HepG2 (cell line): ENCODE data around the gene ATP6V0A1. TPM values are rescaled to one million over a fixed set of nuclear protein-coding genes. Genes with fewer than 3 reads are reported as not detected.

Source experiments
- ARHGAP35 ChIP-seq: sonication (generic); formaldehyde crosslinking; IDR thresholded peaks from 2 replicates; pipeline ENCODE4 v1.9.0; 2022; ENCODE audit warnings: mild to moderate bottlenecking, inconsistent platforms, moderate library complexity, missing genetic modification reagents, borderline replicate concordance
- CCAR2 ChIP-seq: fragments of 200-400 bp; formaldehyde crosslinking; optimal IDR thresholded peaks from 2 replicates; pipeline ENCODE3; 2018; ENCODE audit warnings: low read depth, mild to moderate bottlenecking, low read length, moderate library complexity
- CTCF ChIP-seq: sonication (generic); formaldehyde crosslinking; IDR thresholded peaks from 2 replicates; pipeline ENCODE4 v1.5.0; 2020; ENCODE audit warnings: mild to moderate bottlenecking, missing genetic modification reagents, moderate library complexity
- ERF ChIP-seq: IDR thresholded peaks from 2 replicates; pipeline ENCODE4 v1.6.1; 2018; ENCODE audit warnings: missing biosample characterization, missing genetic modification reagents
- HNF4G ChIP-seq, 2 experiments: sonication (generic) in 1 of 2; formaldehyde crosslinking in 1 of 2; IDR thresholded peaks; 2 replicates each; pipeline versions ENCODE4 v1.4.0 to v1.6.1; 2011 to 2020; ENCODE audit warnings: borderline replicate concordance in 2 of 2, low read depth in 2 of 2, mild to moderate bottlenecking in 2 of 2, low read length in 1 of 2, missing genetic modification reagents in 1 of 2, moderate library complexity in 1 of 2
- HNRNPUL1 ChIP-seq: fragments of 200-400 bp; formaldehyde crosslinking; IDR thresholded peaks from 2 replicates; pipeline ENCODE4 v1.6.1; 2017; ENCODE audit warnings: low read depth, mild to moderate bottlenecking, low read length, moderate library complexity
- KLF15 ChIP-seq: sonication (generic); formaldehyde crosslinking; IDR thresholded peaks from 2 replicates; pipeline ENCODE4 v1.8.1; 2023; ENCODE audit warnings: borderline replicate concordance, mild to moderate bottlenecking, inconsistent platforms, missing genetic modification reagents, mixed read lengths
- MAFK ChIP-seq, 2 experiments: IDR thresholded peaks in 1 of 2; conservative IDR thresholded peaks in 1 of 2; 2 replicates each; pipeline ENCODE4 v1.6.1; 2011; ENCODE audit warnings: improper control_type of control experiment in 2 of 2, low read length in 2 of 2
- MEF2D ChIP-seq: sonication (generic); formaldehyde crosslinking; IDR thresholded peaks from 2 replicates; pipeline ENCODE4 v1.5.1; 2020; ENCODE audit warnings: mild to moderate bottlenecking, missing genetic modification reagents
- RAD21 ChIP-seq: fragments of 450-650 bp; formaldehyde crosslinking; IDR thresholded peaks from 2 replicates; pipeline ENCODE4 v1.5.0; 2020; ENCODE audit warnings: mild to moderate bottlenecking
- SKI ChIP-seq: fragments of 450-650 bp; IDR thresholded peaks from one replicate; pipeline ENCODE4 v1.6.1; 2018; ENCODE audit warnings: mild to moderate bottlenecking; ENCODE audit not compliant: partially characterized antibody
- SMAD3 ChIP-seq: sonication (generic); formaldehyde crosslinking; IDR thresholded peaks from 2 replicates; pipeline ENCODE4 v1.4.0; 2020; ENCODE audit warnings: missing genetic modification reagents
- SMAD9 ChIP-seq: sonication (generic); formaldehyde crosslinking; IDR thresholded peaks from 2 replicates; pipeline ENCODE4 v1.5.1; 2020; ENCODE audit warnings: mild to moderate bottlenecking, missing genetic modification reagents
- SOX5 ChIP-seq: IDR thresholded peaks from 2 replicates; pipeline ENCODE4 v1.6.1; 2016; ENCODE audit warnings: borderline replicate concordance
- TCF7 ChIP-seq: sonication (generic); IDR thresholded peaks from 2 replicates; pipeline ENCODE4 v1.6.1; 2016; ENCODE audit warnings: antibody characterized with exemption, low read depth
- ZBTB21 ChIP-seq: sonication (generic); formaldehyde crosslinking; IDR thresholded peaks from 2 replicates; pipeline ENCODE4 v1.4.0; 2020; ENCODE audit warnings: missing genetic modification reagents
- ZBTB3 ChIP-seq: sonication (generic); formaldehyde crosslinking; IDR thresholded peaks from 2 replicates; pipeline ENCODE4 v1.4.0; 2020; ENCODE audit warnings: low read depth, mild to moderate bottlenecking, moderate library complexity, missing genetic modification reagents, borderline replicate concordance
- ZNF24 ChIP-seq: fragments of 450-650 bp; IDR thresholded peaks from 2 replicates; pipeline ENCODE4 v1.6.1; 2017; ENCODE audit warnings: antibody characterized with exemption, mild to moderate bottlenecking
- ZNF317 ChIP-seq: sonication (generic); formaldehyde crosslinking; IDR thresholded peaks from 2 replicates; pipeline ENCODE4 v1.5.0; 2020; ENCODE audit warnings: mild to moderate bottlenecking, missing genetic modification reagents
- ZNF431 ChIP-seq: sonication (generic); formaldehyde crosslinking; IDR thresholded peaks from 2 replicates; pipeline ENCODE4 v1.9.0; 2022; ENCODE audit warnings: missing genetic modification reagents, low read depth, mild to moderate bottlenecking, borderline replicate concordance
- ZNF512B ChIP-seq: sonication (generic); formaldehyde crosslinking; IDR thresholded peaks from 2 replicates; pipeline ENCODE4 v1.5.1; 2020; ENCODE audit warnings: missing genetic modification reagents, mild to moderate bottlenecking, borderline replicate concordance
- ZNF614 ChIP-seq: IDR thresholded peaks from 2 replicates; pipeline ENCODE4 v1.6.1; 2018; ENCODE audit warnings: missing biosample characterization, missing genetic modification reagents, inconsistent platforms, borderline replicate concordance
- ZNF792 ChIP-seq: IDR thresholded peaks from 2 replicates; pipeline ENCODE4 v1.6.1; 2016
- polyA plus RNA-seq, 8 experiments: library from polyadenylated mRNA; depleted of rRNA in 3 of 8; stranded (reverse) in 7 of 8; unstranded in 1 of 8; fragments of >200 nt; fragmentation: Illumina TruSeq in 4 of 8; extraction: Trizol in 4 of 8; gene quantifications; 2 replicates each; pipeline versions ENCODE4 v1.2.1 to v1.2.3, GENCODE V29; 2011 to 2016; ENCODE audit warnings: low read depth in 4 of 8, missing spikeins in 1 of 8, mixed read lengths in 1 of 8; ENCODE audit not compliant: insufficient read depth in 1 of 8
- total RNA-seq, 5 experiments: library from RNA; depleted of rRNA; stranded (reverse); fragments of >200 nt; fragmentation: Illumina TruSeq; extraction: Trizol; gene quantifications; 2 replicates each; pipeline ENCODE4 v1.2.3, GENCODE V29; 2016; ENCODE audit warnings: low read depth in 1 of 5
- TF ChIP-seq, protein P1 (sequence below): IDR thresholded peaks from 2 replicates; pipeline ENCODE4 v1.6.1; 2016; ENCODE audit warnings: control low read depth

Gene ATP6V0A1
- total and polyA plus RNA-seq, 2 of the 13 experiments (the other 11 are each of a cell fraction or from before 2014, with no cell fraction given): 27.9 to 54.1 TPM

DNA sequence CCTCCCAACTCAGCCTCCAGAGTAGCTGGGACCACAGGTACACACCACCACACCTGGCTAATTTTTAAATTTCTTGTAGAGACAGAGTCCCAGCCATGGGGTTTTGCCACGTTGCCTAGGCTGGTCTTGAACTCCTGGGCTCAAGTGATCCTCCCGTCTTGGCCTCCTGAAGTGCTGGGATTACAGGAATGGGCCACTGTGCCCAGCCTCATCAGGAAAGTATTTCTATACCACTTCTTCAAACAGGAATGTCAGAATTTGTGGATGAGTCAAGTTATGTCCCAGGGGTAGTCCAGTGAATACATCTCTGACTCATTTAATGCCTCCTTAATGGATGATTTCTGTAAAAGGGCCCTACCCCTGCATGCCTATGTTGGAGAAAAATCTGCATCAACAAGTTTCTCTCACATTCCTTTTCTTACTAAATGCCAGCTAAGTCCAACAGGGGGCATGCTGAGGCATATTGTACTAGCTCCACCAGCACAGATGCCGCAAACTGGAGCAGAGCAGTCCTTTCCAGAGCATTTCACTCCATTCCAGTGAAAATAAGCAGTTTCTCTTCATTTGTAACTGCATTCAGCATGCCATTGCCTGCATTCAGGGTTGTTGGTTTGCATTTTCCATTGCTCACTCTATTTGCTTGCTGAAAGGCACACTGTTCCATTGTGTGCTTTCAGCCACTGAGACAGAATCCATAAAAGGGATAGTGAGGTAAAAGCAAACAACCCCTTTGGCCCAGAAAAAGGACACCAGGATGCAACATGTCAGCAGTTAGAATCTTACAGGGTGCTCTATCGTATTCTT lies 30.3 kb upstream of the ATP6V0A1 start (continued):
- TF ChIP-seq ZBTB21 (CRISPR knock-in tag) (peak; percentile 55), SOX5 (peak; percentile 53; the same call in 1 of the 2 replicates), CTCF (CRISPR knock-in tag) (peak; percentile 90), MAFK (conservative IDR thresholded peaks at IDR 0.05 in 1 of 2, IDR thresholded peaks at IDR 0.05 in 1 of 2; ENCODE audit: low read length in 2 of 2) (peak; percentile 43; a peak in 3 of 4 replicates), ZNF24 (peak; percentile 58; the same call in 1 of the 2 replicates), SMAD9 (CRISPR knock-in tag) (0 out of 2 replicates have a peak, but pooled peaks have one; percentile 20), ZNF792 (CRISPR knock-in tag) (peak; percentile 33; the same call in 1 of the 2 replicates), SKI (peak; percentile 49), HNRNPUL1 (no peak), ARHGAP35 (CRISPR knock-in tag) (no peak), TCF7 (no peak), HNF4G (IDR thresholded peaks at IDR 0.05; ENCODE audit: borderline replicate concordance, low read depth, low read length) (no peak), HNF4G (CRISPR knock-in tag; IDR thresholded peaks at IDR 0.05; ENCODE audit: borderline replicate concordance, low read depth) (no peak), RAD21 (peak; percentile 78), CCAR2 (no peak), ZNF614 (CRISPR knock-in tag) (peak; percentile 21; the same call in 1 of the 2 replicates), SMAD3 (CRISPR knock-in tag) (0 out of 2 replicates have a peak, but pooled peaks have one; percentile 13), ZNF317 (CRISPR knock-in tag) (peak; percentile 79), ERF (peak; percentile 38; the same call in 1 of the 2 replicates), KLF15 (CRISPR knock-in tag) (no peak), ZBTB3 (CRISPR knock-in tag) (no peak), MEF2D (CRISPR knock-in tag) (peak; percentile 47; the same call in 1 of the 2 replicates), ZNF431 (CRISPR knock-in tag) (no peak), ZNF512B (no peak; the same call in 1 of the 2 replicates)
- TF ChIP-seq, protein P1, sequence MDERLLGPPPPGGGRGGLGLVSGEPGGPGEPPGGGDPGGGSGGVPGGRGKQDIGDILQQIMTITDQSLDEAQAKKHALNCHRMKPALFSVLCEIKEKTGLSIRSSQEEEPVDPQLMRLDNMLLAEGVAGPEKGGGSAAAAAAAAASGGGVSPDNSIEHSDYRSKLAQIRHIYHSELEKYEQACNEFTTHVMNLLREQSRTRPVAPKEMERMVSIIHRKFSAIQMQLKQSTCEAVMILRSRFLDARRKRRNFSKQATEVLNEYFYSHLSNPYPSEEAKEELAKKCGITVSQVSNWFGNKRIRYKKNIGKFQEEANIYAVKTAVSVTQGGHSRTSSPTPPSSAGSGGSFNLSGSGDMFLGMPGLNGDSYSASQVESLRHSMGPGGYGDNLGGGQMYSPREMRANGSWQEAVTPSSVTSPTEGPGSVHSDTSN (CRISPR knock-in tag): no peak
